ENCODE data around the gene VAMP7. TPM values are rescaled to one million over a fixed set of nuclear protein-coding genes. Genes with fewer than 3 reads are reported as not detected.
A peak's percentile ranks its signal among the peaks of the same experiment; 100 is the strongest.

Gene VAMP7
- total RNA-seq, 2 donors from 2014 or later: 26.5 to 38.7 TPM

GRCh38 chrX:155877288-155877687, 3.9 kb upstream of the VAMP7 start:
- peaks cover 3% of the 10 kb centered on the region for H3K4me1 Mint-ChIP-seq
- Histone ChIP-seq H3K9ac (ENCODE audit: extremely low read depth, low read length, poor library complexity, severe bottlenecking) (no peak overlapping the region), H3K4me1 (ENCODE audit: control insufficient read depth, insufficient read depth, low read length) (no peaks in the 10 kb centered on the region), H3K36me3 (ENCODE audit: control insufficient read depth, insufficient read depth, low read length) (no peaks in the 10 kb centered on the region), H3K4me3 (ENCODE audit: low read length) (no peak overlapping the region), H3K27me3 (ENCODE audit: control insufficient read depth, insufficient read depth, low read length, poor library complexity, severe bottlenecking) (no peaks in the 10 kb centered on the region), H3K27ac (ENCODE audit: low read depth, low read length) (no peak overlapping the region), H3K9me3 (ENCODE audit: control insufficient read depth, low read length) (no peaks in the 10 kb centered on the region)
- no peaks in the 10 kb centered on the region for H3K36me3 Mint-ChIP-seq (ENCODE audit: low read depth)
- peaks cover 56% of the 10 kb centered on the region for H3K9me3 Mint-ChIP-seq
- no peak overlapping the region for H3K27ac Mint-ChIP-seq
- DNase-seq: no peak
- no peaks in the 10 kb centered on the region for H3K27me3 Mint-ChIP-seq (ENCODE audit: insufficient read depth)
- 41 to 67% methylated on average over 1 of the region's 1 CpG for WGBS, 2 experiments (ENCODE audit: insufficient coverage in 1 of 2, insufficient read length in 1 of 2)
- TF ChIP-seq, protein P1, sequence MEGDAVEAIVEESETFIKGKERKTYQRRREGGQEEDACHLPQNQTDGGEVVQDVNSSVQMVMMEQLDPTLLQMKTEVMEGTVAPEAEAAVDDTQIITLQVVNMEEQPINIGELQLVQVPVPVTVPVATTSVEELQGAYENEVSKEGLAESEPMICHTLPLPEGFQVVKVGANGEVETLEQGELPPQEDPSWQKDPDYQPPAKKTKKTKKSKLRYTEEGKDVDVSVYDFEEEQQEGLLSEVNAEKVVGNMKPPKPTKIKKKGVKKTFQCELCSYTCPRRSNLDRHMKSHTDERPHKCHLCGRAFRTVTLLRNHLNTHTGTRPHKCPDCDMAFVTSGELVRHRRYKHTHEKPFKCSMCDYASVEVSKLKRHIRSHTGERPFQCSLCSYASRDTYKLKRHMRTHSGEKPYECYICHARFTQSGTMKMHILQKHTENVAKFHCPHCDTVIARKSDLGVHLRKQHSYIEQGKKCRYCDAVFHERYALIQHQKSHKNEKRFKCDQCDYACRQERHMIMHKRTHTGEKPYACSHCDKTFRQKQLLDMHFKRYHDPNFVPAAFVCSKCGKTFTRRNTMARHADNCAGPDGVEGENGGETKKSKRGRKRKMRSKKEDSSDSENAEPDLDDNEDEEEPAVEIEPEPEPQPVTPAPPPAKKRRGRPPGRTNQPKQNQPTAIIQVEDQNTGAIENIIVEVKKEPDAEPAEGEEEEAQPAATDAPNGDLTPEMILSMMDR (conservative IDR thresholded peaks at IDR 0.05): no peak
- no peak overlapping the region for H3K4me3 Mint-ChIP-seq

DNA sequence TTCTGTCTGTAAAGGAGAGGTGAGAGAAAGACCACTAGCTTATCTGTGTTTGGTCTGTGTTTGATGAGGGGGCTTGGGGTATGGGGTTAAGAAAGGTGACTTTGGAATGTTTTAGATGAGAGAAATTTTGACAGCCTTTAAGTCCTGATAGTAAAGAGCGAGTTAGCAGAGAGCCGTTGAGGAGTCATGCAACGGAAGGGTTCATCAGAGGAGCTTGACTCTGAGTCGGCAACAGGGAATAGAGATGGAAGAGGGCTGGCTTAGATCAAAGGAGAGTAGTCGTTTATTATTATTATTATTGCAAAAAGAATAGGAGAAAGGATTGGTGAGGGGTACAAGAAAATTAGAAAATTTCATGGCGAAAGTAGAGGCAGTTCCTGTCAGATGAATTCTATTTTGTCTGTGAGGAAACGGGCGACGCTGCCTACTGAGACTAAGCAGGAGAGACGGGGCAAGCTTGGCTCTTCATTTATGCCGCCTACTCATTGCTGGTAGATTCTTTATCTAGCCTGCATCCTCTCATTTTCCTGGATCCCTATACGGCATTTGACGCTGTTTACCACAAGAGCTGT, 473 bp upstream of the VAMP7 start:
- Histone ChIP-seq H3K27ac (ENCODE audit: low read depth, low read length) (no peak overlapping the region), H3K4me1 (ENCODE audit: control insufficient read depth, insufficient read depth, low read length) (no peaks in the 10 kb centered on the region), H3K27me3 (ENCODE audit: control insufficient read depth, insufficient read depth, low read length, poor library complexity, severe bottlenecking) (no peaks in the 10 kb centered on the region), H3K36me3 (ENCODE audit: control insufficient read depth, insufficient read depth, low read length) (no peaks in the 10 kb centered on the region), H3K4me3 (ENCODE audit: low read length) (peak overlapping the region; percentile 82), H3K9me3 (ENCODE audit: control insufficient read depth, low read length) (peaks cover 8% of the 10 kb centered on the region), H3K9ac (ENCODE audit: extremely low read depth, low read length, poor library complexity, severe bottlenecking) (no peak overlapping the region)
- DNase-seq: no peak
- Mint-ChIP-seq H3K4me1 (peaks cover 3% of the 10 kb centered on the region), H3K4me3 (peak overlapping the region; percentile 89), H3K36me3 (ENCODE audit: low read depth) (peaks cover 2% of the 10 kb centered on the region), H3K9me3 (peaks cover 47% of the 10 kb centered on the region), H3K27me3 (ENCODE audit: insufficient read depth) (no peaks in the 10 kb centered on the region), H3K27ac (peak overlapping the region; percentile 94)
- WGBS, 2 experiments (ENCODE audit: insufficient coverage in 1 of 2, insufficient read length in 1 of 2): 56 to 62% methylated on average over 10 to 13 of the region's 13 CpGs
- TF ChIP-seq, protein P1 (conservative IDR thresholded peaks at IDR 0.05): no peak

- WGBS, 2 experiments (ENCODE audit: insufficient coverage in 1 of 2, insufficient read length in 1 of 2): 71 to 100% methylated on average over 1 to 2 of the region's 2 CpGs
- no peaks in the 10 kb centered on the region for H3K27me3 ChIP-seq (ENCODE audit: control insufficient read depth, insufficient read depth, low read length, poor library complexity, severe bottlenecking)
- H3K36me3 ChIP-seq (ENCODE audit: control insufficient read depth, insufficient read depth, low read length): peaks cover 17% of the 10 kb centered on the region
- Mint-ChIP-seq H3K4me3 (no peak overlapping the region), H3K27me3 (ENCODE audit: insufficient read depth) (no peaks in the 10 kb centered on the region), H3K9me3 (peaks cover 35% of the 10 kb centered on the region), H3K27ac (no peak overlapping the region), H3K36me3 (ENCODE audit: low read depth) (peaks cover 18% of the 10 kb centered on the region), H3K4me1 (peaks cover 3% of the 10 kb centered on the region)
- no peak for DNase-seq
- H3K9me3 ChIP-seq (ENCODE audit: control insufficient read depth, low read length): peaks cover 30% of the 10 kb centered on the region
- H3K4me3 ChIP-seq (ENCODE audit: low read length): no peak overlapping the region
- H3K9ac ChIP-seq (ENCODE audit: extremely low read depth, low read length, poor library complexity, severe bottlenecking): no peak overlapping the region
- TF ChIP-seq, protein P1 (conservative IDR thresholded peaks at IDR 0.05): no peak
- H3K4me1 ChIP-seq (ENCODE audit: control insufficient read depth, insufficient read depth, low read length): no peaks in the 10 kb centered on the region
- no peak overlapping the region for H3K27ac ChIP-seq (ENCODE audit: low read depth, low read length)
Measured at GRCh38 chrX:155886409-155886808, 5.3 kb downstream of the VAMP7 start.
